Measurements from ENCODE around the gene NKX2-3. TPM values are rescaled to one million over a fixed set of nuclear protein-coding genes. Genes with fewer than 3 reads are reported as not detected.

Gene NKX2-3
- total and polyA plus RNA-seq, 4 experiments from 2014 or later = 0.09 TPM; not detected in 3

DNA sequence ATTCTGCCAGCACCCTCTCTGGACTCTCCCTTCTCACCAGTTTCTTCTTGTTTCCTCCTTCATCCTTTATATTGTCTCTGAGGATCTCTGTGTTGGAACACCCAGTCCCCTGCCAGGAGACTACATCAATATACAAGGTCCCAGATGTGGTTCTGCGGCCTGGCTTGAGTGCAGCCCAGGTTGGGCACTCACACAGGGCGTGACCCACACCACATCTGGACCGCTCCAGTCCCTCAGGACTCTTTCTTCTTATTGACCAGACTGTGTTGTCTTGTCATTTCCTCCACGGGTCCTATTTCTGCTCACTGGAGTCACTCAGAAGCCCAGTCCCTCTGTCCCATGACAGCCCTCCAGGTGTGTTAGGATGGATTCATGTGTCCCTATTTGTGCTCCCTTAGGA lies 26.0 kb downstream of the NKX2-3 start:
- H3K9me3 Mint-ChIP-seq = no peaks in the 10 kb centered on the region
- DNase-seq = no peak
- CTCF ChIA-PET (ENCODE audit: partially characterized antibody) = interaction anchor here (0.9 to 2.9 kb wide), 4 partner anchors 54 to 153 kb away, joined by 3 to 18 read pairs (median 9); no protein-coding TSS in a partner anchor
- H3K4me3 Mint-ChIP-seq = peak overlapping the region in 1 of 8 donors; percentile 16
- Histone ChIP-seq H3K36me3 (ENCODE audit: insufficient read depth, low read length) (no peaks in the 10 kb centered on the region), H3K9me3 (ENCODE audit: control insufficient read depth in 1 of 2, low read length in 2 of 2) (no peaks in the 10 kb centered on the region), H3K27ac (ENCODE audit: low read depth, low read length) (no peak overlapping the region), H3K27me3 (ENCODE audit: insufficient read depth, low read length) (peaks cover 4% of the 10 kb centered on the region), H3K4me3 (ENCODE audit: low read length in 2 of 2) (no peak overlapping the region), H3K4me1 (ENCODE audit: insufficient read depth, low read length) (peaks cover 9% of the 10 kb centered on the region)
- peaks cover 18 to 22% of the 10 kb centered on the region in 2 donors for H3K27me3 Mint-ChIP-seq
- peaks cover 6 to 11% (median 9%) of the 10 kb centered on the region in 4 donors for H3K4me1 Mint-ChIP-seq
- H3K27ac Mint-ChIP-seq = no peak overlapping the region
- intact Hi-C loops (cut with micrococcal nuclease) = no loop called here
- no peaks in the 10 kb centered on the region for H3K36me3 Mint-ChIP-seq
- POLR2A ChIA-PET (ENCODE audit: partially characterized antibody) = no interaction called here

DNA sequence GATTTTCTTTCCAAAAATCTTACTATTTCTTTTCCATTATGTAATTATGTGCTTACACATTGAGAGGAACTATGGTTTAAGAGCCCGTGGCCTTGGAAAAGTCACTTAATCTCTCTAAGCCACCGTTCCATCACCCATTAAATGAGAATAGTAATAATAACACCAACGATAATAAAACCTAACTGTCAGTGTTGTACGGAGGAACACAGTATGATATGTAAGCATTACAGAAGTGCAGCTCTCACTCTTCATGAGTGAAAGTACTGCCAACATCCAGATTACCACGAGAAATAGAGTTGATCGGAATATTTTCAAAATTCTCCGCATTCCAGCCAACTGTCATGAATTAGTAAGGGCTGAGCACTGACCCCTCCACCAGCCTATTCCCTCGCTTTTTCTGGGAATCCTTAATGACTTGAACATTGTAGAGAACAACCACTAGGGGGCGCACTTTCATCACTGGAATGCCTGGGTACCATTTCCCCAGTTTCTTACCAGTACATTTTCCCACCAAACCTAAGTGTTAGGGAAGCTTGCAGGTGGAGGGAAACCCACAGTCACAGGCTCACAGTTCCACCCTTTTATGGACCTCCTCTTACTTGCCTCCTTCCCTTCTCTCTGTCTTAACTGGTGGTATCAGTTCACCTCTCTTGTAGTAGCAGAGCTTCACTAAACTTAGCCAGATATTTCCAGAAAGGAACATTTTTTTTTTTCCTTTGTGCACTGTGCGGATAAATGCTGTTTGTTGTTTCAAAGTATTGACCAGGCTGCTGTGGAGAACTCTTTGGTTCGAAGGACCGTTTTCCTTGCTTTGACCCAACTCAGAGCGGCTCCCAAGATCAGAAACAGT lies 27.8 kb downstream of the NKX2-3 start:
- Mint-ChIP-seq H3K4me1 (peaks cover 6 to 11% (median 9%) of the 10 kb centered on the region in 4 donors), H3K27me3 (peaks cover 11 to 12% of the 10 kb centered on the region in 2 donors), H3K9me3 (no peaks in the 10 kb centered on the region), H3K27ac (no peak overlapping the region), H3K36me3 (no peaks in the 10 kb centered on the region), H3K4me3 (no peak overlapping the region)
- Histone ChIP-seq H3K4me3 (ENCODE audit: low read length in 2 of 2) (no peak overlapping the region), H3K36me3 (ENCODE audit: insufficient read depth, low read length) (no peaks in the 10 kb centered on the region), H3K27me3 (ENCODE audit: insufficient read depth, low read length) (no peaks in the 10 kb centered on the region), H3K9me3 (ENCODE audit: control insufficient read depth in 1 of 2, low read length in 2 of 2) (no peaks in the 10 kb centered on the region), H3K4me1 (ENCODE audit: insufficient read depth, low read length) (peaks cover 9% of the 10 kb centered on the region), H3K27ac (ENCODE audit: low read depth, low read length) (no peak overlapping the region)
- CTCF ChIA-PET (ENCODE audit: partially characterized antibody) = interaction anchor here (0.9 to 2.9 kb wide), 8 partner anchors 13 to 151 kb away, joined by 3 to 18 read pairs (median 4); no protein-coding TSS in a partner anchor
- POLR2A ChIA-PET (ENCODE audit: partially characterized antibody) = interaction anchor here (0.7 kb wide), 1 partner anchor 1238 kb away, joined by 4 read pairs; no protein-coding TSS in a partner anchor
- intact Hi-C loops (cut with micrococcal nuclease) = loop anchor here (1.0 kb wide), 1 partner anchor 52 kb away; no protein-coding TSS in a partner anchor
- peak in 4 of 5 donors; percentile 14 to 32 (median 32) for DNase-seq

DNA sequence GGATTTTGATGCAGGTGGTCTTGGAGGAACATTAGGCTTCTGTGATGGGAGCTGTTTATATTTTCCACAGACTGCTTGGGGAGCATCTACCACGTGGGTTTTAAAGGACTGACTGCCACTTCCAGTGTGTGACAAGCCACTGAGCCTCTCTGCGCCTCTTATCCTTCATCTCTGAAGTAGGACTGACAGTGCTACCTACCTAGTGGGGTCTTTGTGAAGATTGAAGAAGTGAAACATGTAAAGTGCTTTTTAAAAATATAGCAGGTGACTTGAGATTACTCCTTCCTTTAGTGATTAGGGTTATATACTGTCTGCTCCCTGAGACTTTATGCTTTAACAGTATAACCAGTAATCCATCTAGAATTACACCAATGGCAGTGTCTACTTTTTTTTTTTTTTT lies 29.9 kb downstream of the NKX2-3 start:
- Mint-ChIP-seq H3K36me3 (no peaks in the 10 kb centered on the region), H3K9me3 (no peaks in the 10 kb centered on the region), H3K4me1 (peaks cover 0 to 2% (median 0%) of the 10 kb centered on the region in 4 donors), H3K27ac (no peak overlapping the region), H3K27me3 (peaks cover 13 to 18% of the 10 kb centered on the region in 2 donors), H3K4me3 (no peak overlapping the region)
- no peak overlapping the region for H3K4me3 ChIP-seq (ENCODE audit: low read length in 2 of 2)
- CTCF ChIA-PET (ENCODE audit: partially characterized antibody) = no interaction called here
- H3K4me1 ChIP-seq (ENCODE audit: insufficient read depth, low read length) = no peaks in the 10 kb centered on the region
- no peaks in the 10 kb centered on the region for H3K9me3 ChIP-seq (ENCODE audit: control insufficient read depth in 1 of 2, low read length in 2 of 2)
- no peaks in the 10 kb centered on the region for H3K27me3 ChIP-seq (ENCODE audit: insufficient read depth, low read length)
- H3K27ac ChIP-seq (ENCODE audit: low read depth, low read length) = no peak overlapping the region
- intact Hi-C loops (cut with micrococcal nuclease) = no loop called here
- POLR2A ChIA-PET (ENCODE audit: partially characterized antibody) = no interaction called here
- DNase-seq = no peak
- H3K36me3 ChIP-seq (ENCODE audit: insufficient read depth, low read length) = no peaks in the 10 kb centered on the region

DNA sequence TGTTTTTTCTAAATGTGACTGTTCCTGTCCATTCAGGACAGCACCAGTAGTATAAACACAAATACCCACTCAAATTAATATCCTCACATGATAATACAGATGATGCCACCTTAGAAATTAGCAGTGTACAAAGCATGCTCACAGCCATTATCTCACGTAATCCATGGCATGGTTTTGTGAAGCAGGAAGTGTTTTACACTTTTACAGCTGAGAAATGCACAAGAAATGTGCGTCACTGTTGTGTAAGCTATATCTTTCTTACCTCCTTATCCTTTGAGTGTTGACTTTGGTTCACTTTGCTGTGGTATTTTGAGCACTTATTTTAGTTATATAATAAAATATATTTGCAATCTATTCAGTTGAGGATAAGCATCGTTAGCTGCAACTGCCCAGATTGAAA lies 31.6 kb downstream of the NKX2-3 start:
- H3K9me3 Mint-ChIP-seq = no peaks in the 10 kb centered on the region
- no peak overlapping the region for H3K27ac ChIP-seq (ENCODE audit: low read depth, low read length)
- intact Hi-C loops (cut with micrococcal nuclease) = no loop called here
- DNase-seq = no peak
- no peaks in the 10 kb centered on the region for H3K4me1 ChIP-seq (ENCODE audit: insufficient read depth, low read length)
- no peak overlapping the region for H3K27ac Mint-ChIP-seq
- no peaks in the 10 kb centered on the region for H3K27me3 ChIP-seq (ENCODE audit: insufficient read depth, low read length)
- H3K36me3 ChIP-seq (ENCODE audit: insufficient read depth, low read length) = no peaks in the 10 kb centered on the region
- H3K9me3 ChIP-seq (ENCODE audit: control insufficient read depth in 1 of 2, low read length in 2 of 2) = no peaks in the 10 kb centered on the region
- H3K4me3 Mint-ChIP-seq = no peak overlapping the region
- H3K36me3 Mint-ChIP-seq = no peaks in the 10 kb centered on the region
- H3K27me3 Mint-ChIP-seq = peaks cover 15 to 18% of the 10 kb centered on the region in 2 donors
- H3K4me3 ChIP-seq (ENCODE audit: low read length in 2 of 2) = no peak overlapping the region
- POLR2A ChIA-PET (ENCODE audit: partially characterized antibody) = no interaction called here
- peaks cover 0 to 2% (median 0%) of the 10 kb centered on the region in 4 donors for H3K4me1 Mint-ChIP-seq
- CTCF ChIA-PET (ENCODE audit: partially characterized antibody) = no interaction called here

DNA sequence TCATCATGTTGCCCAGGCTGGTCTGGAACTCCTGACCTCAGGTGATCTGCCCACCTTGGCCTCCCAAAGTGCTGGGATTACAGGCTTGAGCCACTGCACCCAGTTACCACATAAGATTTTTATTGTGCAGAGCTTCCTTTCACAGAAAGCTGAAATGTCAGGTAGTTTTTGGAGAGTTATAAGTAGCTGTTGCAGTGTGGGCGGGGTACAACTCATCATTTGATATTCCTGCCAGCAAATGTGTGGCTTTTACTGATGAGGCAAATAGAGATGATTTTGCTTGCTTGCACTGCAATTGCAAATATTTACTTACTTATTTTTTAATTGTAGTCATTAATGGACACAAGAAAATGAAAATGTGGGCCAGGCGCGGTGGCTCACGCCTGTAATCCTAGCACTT lies 32.4 kb downstream of the NKX2-3 start:
- ChIA-PET CTCF (ENCODE audit: partially characterized antibody) (interaction anchor here (1.1 kb wide), 1 partner anchor 146 kb away, joined by 3 read pairs; no protein-coding TSS in a partner anchor), POLR2A (ENCODE audit: partially characterized antibody) (no interaction called here)
- Mint-ChIP-seq H3K9me3 (no peaks in the 10 kb centered on the region), H3K36me3 (no peaks in the 10 kb centered on the region), H3K4me1 (peaks cover 0 to 2% (median 0%) of the 10 kb centered on the region in 4 donors), H3K27ac (no peak overlapping the region), H3K27me3 (peaks cover 15 to 20% of the 10 kb centered on the region in 2 donors), H3K4me3 (no peak overlapping the region)
- no peak for DNase-seq
- no peaks in the 10 kb centered on the region for H3K9me3 ChIP-seq (ENCODE audit: control insufficient read depth in 1 of 2, low read length in 2 of 2)
- H3K27me3 ChIP-seq (ENCODE audit: insufficient read depth, low read length) = no peaks in the 10 kb centered on the region
- H3K4me3 ChIP-seq (ENCODE audit: low read length in 2 of 2) = no peak overlapping the region
- H3K27ac ChIP-seq (ENCODE audit: low read depth, low read length) = no peak overlapping the region
- intact Hi-C loops (cut with micrococcal nuclease) = no loop called here
- no peaks in the 10 kb centered on the region for H3K4me1 ChIP-seq (ENCODE audit: insufficient read depth, low read length)
- H3K36me3 ChIP-seq (ENCODE audit: insufficient read depth, low read length) = no peaks in the 10 kb centered on the region

DNA sequence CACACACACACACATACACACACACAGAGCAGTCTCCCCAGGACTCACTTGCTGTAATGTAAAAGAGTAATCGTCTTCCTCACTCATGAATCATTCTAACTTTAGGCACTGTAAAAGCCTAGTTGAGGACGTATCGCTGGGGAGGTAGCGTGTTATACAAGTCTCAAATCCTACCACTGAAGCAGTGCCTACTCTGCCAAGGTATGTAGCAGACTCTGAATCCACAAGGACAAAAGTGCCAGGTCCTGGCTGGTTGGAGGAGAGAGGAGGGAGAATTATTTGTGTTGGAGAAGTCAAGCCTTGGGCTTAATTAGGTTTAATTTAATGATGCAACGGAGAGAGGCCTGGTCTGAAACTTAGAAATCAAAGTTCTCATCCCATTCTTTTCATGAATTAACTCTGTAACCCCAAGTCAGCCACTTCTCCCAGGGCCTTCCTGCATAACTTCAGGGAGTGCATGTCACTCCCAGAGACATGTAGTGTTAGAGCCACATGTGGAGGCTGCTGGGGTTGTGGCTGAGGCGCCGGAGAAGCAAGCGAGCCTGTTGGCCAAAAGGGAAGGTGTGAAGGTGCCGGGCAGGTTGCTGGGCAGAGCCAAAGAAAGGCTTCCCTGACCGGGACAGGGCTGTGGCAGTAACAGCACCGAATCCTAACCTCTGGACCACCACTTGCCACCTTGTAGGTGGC lies 36.7 kb downstream of the NKX2-3 start:
- Histone ChIP-seq H3K27me3 (ENCODE audit: insufficient read depth, low read length) (no peaks in the 10 kb centered on the region), H3K4me1 (ENCODE audit: insufficient read depth, low read length) (no peaks in the 10 kb centered on the region), H3K36me3 (ENCODE audit: insufficient read depth, low read length) (no peaks in the 10 kb centered on the region), H3K27ac (ENCODE audit: low read depth, low read length) (no peak overlapping the region), H3K4me3 (ENCODE audit: low read length in 2 of 2) (no peak overlapping the region), H3K9me3 (ENCODE audit: control insufficient read depth in 1 of 2, low read length in 2 of 2) (no peaks in the 10 kb centered on the region)
- Mint-ChIP-seq H3K27me3 (peaks cover 11 to 16% of the 10 kb centered on the region in 2 donors), H3K4me1 (peaks cover 0 to 4% (median 0%) of the 10 kb centered on the region in 4 donors), H3K4me3 (no peak overlapping the region), H3K36me3 (no peaks in the 10 kb centered on the region), H3K9me3 (no peaks in the 10 kb centered on the region), H3K27ac (no peak overlapping the region)
- DNase-seq = no peak
- intact Hi-C loops (cut with micrococcal nuclease) = no loop called here
- ChIA-PET POLR2A (ENCODE audit: partially characterized antibody) (no interaction called here), CTCF (ENCODE audit: partially characterized antibody) (interaction anchor here (0.9 kb wide), 1 partner anchor 10 kb away, joined by 5 read pairs; no protein-coding TSS in a partner anchor)

DNA sequence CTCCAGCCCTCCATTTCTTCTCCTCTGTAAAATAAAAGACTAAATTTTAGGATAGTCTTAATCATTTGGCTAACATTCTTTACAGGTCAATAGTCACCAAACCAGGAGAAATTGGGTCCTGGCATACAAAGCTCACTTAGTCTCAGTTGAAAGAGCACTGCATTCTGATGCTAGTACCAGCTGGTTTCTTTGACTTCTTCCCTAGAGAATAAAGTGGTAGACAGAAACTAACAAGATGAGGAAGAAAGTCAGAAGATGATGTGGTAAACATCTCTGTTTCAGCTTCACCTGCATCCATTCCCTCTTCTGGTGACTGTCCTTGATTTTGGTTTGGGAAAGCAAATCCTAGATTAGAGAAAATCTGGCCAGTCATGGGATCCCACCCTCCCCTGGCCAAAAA lies 37.2 kb downstream of the NKX2-3 start:
- Histone ChIP-seq H3K27ac (ENCODE audit: low read depth, low read length) (no peak overlapping the region), H3K36me3 (ENCODE audit: insufficient read depth, low read length) (no peaks in the 10 kb centered on the region), H3K4me3 (ENCODE audit: low read length in 2 of 2) (no peak overlapping the region), H3K4me1 (ENCODE audit: insufficient read depth, low read length) (no peaks in the 10 kb centered on the region), H3K27me3 (ENCODE audit: insufficient read depth, low read length) (no peaks in the 10 kb centered on the region), H3K9me3 (ENCODE audit: control insufficient read depth in 1 of 2, low read length in 2 of 2) (no peaks in the 10 kb centered on the region)
- H3K36me3 Mint-ChIP-seq = no peaks in the 10 kb centered on the region
- no peak for DNase-seq
- no peak overlapping the region for H3K4me3 Mint-ChIP-seq
- H3K4me1 Mint-ChIP-seq = peaks cover 0 to 4% (median 0%) of the 10 kb centered on the region in 4 donors
- POLR2A ChIA-PET (ENCODE audit: partially characterized antibody) = no interaction called here
- CTCF ChIA-PET (ENCODE audit: partially characterized antibody) = interaction anchor here (0.9 kb wide), 1 partner anchor 10 kb away, joined by 5 read pairs; no protein-coding TSS in a partner anchor
- H3K9me3 Mint-ChIP-seq = no peaks in the 10 kb centered on the region
- no peak overlapping the region for H3K27ac Mint-ChIP-seq
- peaks cover 11 to 16% of the 10 kb centered on the region in 2 donors for H3K27me3 Mint-ChIP-seq
- intact Hi-C loops (cut with micrococcal nuclease) = no loop called here
